Breast epithelium (tissue), 3 donors: Measurements from ENCODE around the gene RYR3.

ENCODE experiments used
- CTCF ChIP-seq, 3 donors: fragments of 450-650 bp; IDR thresholded peaks; one replicate each; pipeline ENCODE4 v1.5.1; 2016 to 2017; ENCODE audit warnings: antibody characterized with exemption in 3 of 3, mild to moderate bottlenecking in 3 of 3, moderate library complexity in 3 of 3
- POLR2A ChIP-seq: fragments of 450-650 bp; IDR thresholded peaks from one replicate; pipeline ENCODE4 v1.6.1; 2016; ENCODE audit warnings: antibody characterized with exemption, mild to moderate bottlenecking, moderate library complexity
- POLR2AphosphoS5 ChIP-seq, 3 donors: sonication (generic); formaldehyde crosslinking; IDR thresholded peaks; one replicate each; pipeline ENCODE4 v1.6.1; 2017; ENCODE audit warnings: antibody characterized with exemption in 3 of 3

- TF ChIP-seq CTCF (IDR thresholded peaks at IDR 0.05): no peak
- TF ChIP-seq POLR2AphosphoS5 (IDR thresholded peaks at IDR 0.05): no peak
- no peak for TF ChIP-seq POLR2A
These were observed 157.0 kb downstream of the RYR3 start for GRCh38 chr15:33467816-33468163.
